ENCODE measurements around the gene KIAA1958.

The KIAA1958 gene

DNA sequence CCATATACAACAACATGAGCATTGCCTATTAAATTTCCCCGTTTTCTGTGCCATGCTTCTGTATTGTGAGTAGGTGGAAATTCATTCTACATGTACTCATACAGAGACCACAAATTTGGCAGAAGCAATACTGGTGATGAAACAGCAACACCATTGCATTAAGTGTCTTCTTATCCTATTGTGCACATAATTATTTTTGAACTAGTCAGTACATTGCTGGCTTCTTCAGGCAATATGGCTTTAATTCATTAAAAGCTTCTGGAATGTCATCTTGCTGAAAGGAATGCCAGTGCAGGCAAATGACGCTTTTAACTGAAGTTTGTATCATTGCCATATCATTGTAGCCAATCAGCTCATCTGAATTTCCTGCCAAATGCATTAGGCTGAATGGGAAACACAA is 82.6 kb downstream of the KIAA1958 start:
- peaks cover 12% of the 10 kb centered on the region for H4K20me1 ChIP-seq (ENCODE audit: insufficient read depth, low read length, poor library complexity, severe bottlenecking)
- H3K4me1 ChIP-seq (ENCODE audit: insufficient read depth, low read length, poor library complexity, severe bottlenecking), result peaks cover 12% of the 10 kb centered on the region
- TF ChIP-seq CTCF (conservative IDR thresholded peaks at IDR 0.05; ENCODE audit: low read length), result no peak
- no peak for TF ChIP-seq EZH2phosphoT487 (IDR thresholded peaks at IDR 0.05; ENCODE audit: borderline replicate concordance)
- H3K79me2 ChIP-seq (ENCODE audit: insufficient read depth, low read length), result peaks cover 69% of the 10 kb centered on the region
- no peaks in the 10 kb centered on the region for H3K9me2 ChIP-seq (replicated peaks; ENCODE audit: low read depth, low read length)
- H3K4me3 ChIP-seq (ENCODE audit: low read length, poor library complexity, severe bottlenecking), result no peak overlapping the region
- H3K36me3 ChIP-seq (ENCODE audit: insufficient read depth, low read length), result peaks cover 5% of the 10 kb centered on the region; the same call in 1 of the 2 replicates
- no peak overlapping the region for H2AFZ ChIP-seq (ENCODE audit: low read length)
- H3F3A ChIP-seq (ENCODE audit: low read depth), result no peaks in the 10 kb centered on the region
- H3K27me3 ChIP-seq (ENCODE audit: insufficient read depth, low read length, poor library complexity, severe bottlenecking), result no peaks in the 10 kb centered on the region
- no peaks in the 10 kb centered on the region for H3K9me3 ChIP-seq (ENCODE audit: insufficient read depth, low read depth, low read length)
- no peak overlapping the region for H3K4me2 ChIP-seq (ENCODE audit: low read depth, low read length, poor library complexity, severe bottlenecking)
- H3K9ac ChIP-seq (ENCODE audit: low read depth, low read length, poor library complexity, severe bottlenecking), result no peak overlapping the region

GRCh38 chr9:112570671-112571167 is 84.1 kb downstream of the KIAA1958 start:
- H3K36me3 ChIP-seq (ENCODE audit: insufficient read depth, low read length), result peaks cover 19% of the 10 kb centered on the region; the same call in 1 of the 2 replicates
- no peaks in the 10 kb centered on the region for H3K27me3 ChIP-seq (ENCODE audit: insufficient read depth, low read length, poor library complexity, severe bottlenecking)
- no peak overlapping the region for H3K9ac ChIP-seq (ENCODE audit: low read depth, low read length, poor library complexity, severe bottlenecking)
- peaks cover 12% of the 10 kb centered on the region for H3K4me1 ChIP-seq (ENCODE audit: insufficient read depth, low read length, poor library complexity, severe bottlenecking)
- peaks cover 11% of the 10 kb centered on the region for H4K20me1 ChIP-seq (ENCODE audit: insufficient read depth, low read length, poor library complexity, severe bottlenecking)
- no peaks in the 10 kb centered on the region for H3K9me3 ChIP-seq (ENCODE audit: insufficient read depth, low read depth, low read length)
- peaks cover 59% of the 10 kb centered on the region for H3K79me2 ChIP-seq (ENCODE audit: insufficient read depth, low read length)
- no peak overlapping the region for H2AFZ ChIP-seq (ENCODE audit: low read length)
- H3F3A ChIP-seq (ENCODE audit: low read depth), result no peaks in the 10 kb centered on the region
- H3K9me2 ChIP-seq (replicated peaks; ENCODE audit: low read depth, low read length), result no peaks in the 10 kb centered on the region
- TF ChIP-seq EZH2phosphoT487 (IDR thresholded peaks at IDR 0.05; ENCODE audit: borderline replicate concordance) (no peak), CTCF (conservative IDR thresholded peaks at IDR 0.05; ENCODE audit: low read length) (no peak)
- H3K4me3 ChIP-seq (ENCODE audit: low read length, poor library complexity, severe bottlenecking), result no peak overlapping the region
- no peak overlapping the region for H3K4me2 ChIP-seq (ENCODE audit: low read depth, low read length, poor library complexity, severe bottlenecking)

- H3K79me2 ChIP-seq (ENCODE audit: insufficient read depth, low read length), result peaks cover 54% of the 10 kb centered on the region
- TF ChIP-seq CTCF (conservative IDR thresholded peaks at IDR 0.05; ENCODE audit: low read length) (no peak), EZH2phosphoT487 (IDR thresholded peaks at IDR 0.05; ENCODE audit: borderline replicate concordance) (no peak)
- H4K20me1 ChIP-seq (ENCODE audit: insufficient read depth, low read length, poor library complexity, severe bottlenecking), result peaks cover 11% of the 10 kb centered on the region
- no peak overlapping the region for H2AFZ ChIP-seq (ENCODE audit: low read length)
- H3K36me3 ChIP-seq (ENCODE audit: insufficient read depth, low read length), result peaks cover 27% of the 10 kb centered on the region; the same call in 1 of the 2 replicates
- H3K9me2 ChIP-seq (replicated peaks; ENCODE audit: low read depth, low read length), result no peaks in the 10 kb centered on the region
- no peak overlapping the region for H3K4me3 ChIP-seq (ENCODE audit: low read length, poor library complexity, severe bottlenecking)
- H3K9me3 ChIP-seq (ENCODE audit: insufficient read depth, low read depth, low read length), result no peaks in the 10 kb centered on the region
- no peaks in the 10 kb centered on the region for H3K27me3 ChIP-seq (ENCODE audit: insufficient read depth, low read length, poor library complexity, severe bottlenecking)
- H3K4me1 ChIP-seq (ENCODE audit: insufficient read depth, low read length, poor library complexity, severe bottlenecking), result peaks cover 12% of the 10 kb centered on the region
- no peaks in the 10 kb centered on the region for H3F3A ChIP-seq (ENCODE audit: low read depth)
- H3K9ac ChIP-seq (ENCODE audit: low read depth, low read length, poor library complexity, severe bottlenecking), result no peak overlapping the region
- no peak overlapping the region for H3K4me2 ChIP-seq (ENCODE audit: low read depth, low read length, poor library complexity, severe bottlenecking)
These were observed 85.2 kb downstream of the KIAA1958 start for GRCh38 chr9:112571624-112572355.
